Measurements from ENCODE around the gene SUSD4. TPM values are rescaled to one million over a fixed set of nuclear protein-coding genes. Genes with fewer than 3 reads are reported as not detected.

Gene SUSD4
- total and polyA plus RNA-seq, 12 donors, result 1.5 to 26.9 (median 7.0) TPM

DNA sequence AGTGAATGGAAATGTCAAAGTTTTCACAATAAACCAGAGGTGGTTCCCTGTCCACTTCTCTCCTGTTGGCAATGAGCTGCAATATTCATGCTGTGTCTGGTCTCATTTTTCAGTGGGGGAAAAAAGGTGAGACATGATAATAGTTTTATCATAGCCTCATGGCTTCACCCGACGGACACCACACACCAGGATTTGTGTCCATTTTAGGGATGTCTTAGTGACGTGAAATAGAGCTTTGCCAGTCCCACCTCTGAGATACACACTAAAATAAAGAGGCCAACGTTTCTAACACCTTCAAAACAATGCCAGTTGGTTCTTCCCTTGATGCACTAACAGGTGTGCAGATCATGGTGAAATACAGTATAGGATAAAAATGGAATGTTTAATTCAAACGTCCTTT, 129.4 kb downstream of the SUSD4 start:
- TF ChIP-seq CTCF (IDR thresholded peaks at IDR 0.05) (no peak), POLR2A (IDR thresholded peaks at IDR 0.05) (no peak)
- 59 to 80% (median 69%) methylated on average over 5 of the region's 5 CpGs for WGBS, 4 donors
- DNase-seq, result peak in 2 of 7 donors; percentile 0 to 4
- peaks cover 0 to 9% of the 10 kb centered on the region in 2 donors for H3K4me1 ChIP-seq (replicated peaks in 1 of 2)
- peaks cover 0 to 12% (median 0%) of the 10 kb centered on the region in 3 donors for H3K9me3 ChIP-seq (replicated peaks in 1 of 3)
- no peak overlapping the region for H3K4me3 ChIP-seq
- intact Hi-C loops (cut with DNase I), result no loop called here
- H3K27ac ChIP-seq, result no peak overlapping the region
- H3K36me3 ChIP-seq (replicated peaks in 1 of 2), result no peaks in the 10 kb centered on the region
- no peaks in the 10 kb centered on the region for H3K27me3 ChIP-seq

DNA sequence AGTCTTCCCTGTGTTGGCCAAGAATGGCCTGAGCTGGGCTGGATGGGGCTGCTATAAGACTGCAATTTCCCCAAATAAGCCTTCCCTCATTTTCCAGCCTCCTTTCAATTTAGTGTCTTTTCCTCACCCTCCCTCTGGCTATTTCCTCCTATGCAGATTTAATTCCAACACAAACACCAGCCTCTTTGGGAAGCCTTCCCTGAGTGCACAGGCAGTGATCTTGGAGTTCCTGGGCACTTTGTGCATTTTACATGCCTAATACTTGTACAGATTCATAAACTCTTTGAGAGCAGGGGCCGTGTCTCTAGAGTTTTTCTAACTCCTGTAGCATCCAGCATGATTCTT, 129.8 kb downstream of the SUSD4 start:
- Histone ChIP-seq H3K4me1 (replicated peaks in 1 of 2) (peaks cover 0 to 9% of the 10 kb centered on the region in 2 donors), H3K27me3 (no peaks in the 10 kb centered on the region), H3K9me3 (replicated peaks in 1 of 3) (peaks cover 0 to 12% (median 0%) of the 10 kb centered on the region in 3 donors), H3K36me3 (replicated peaks in 1 of 2) (no peaks in the 10 kb centered on the region), H3K4me3 (no peak overlapping the region), H3K27ac (no peak overlapping the region)
- intact Hi-C loops (cut with DNase I), result no loop called here
- peak in 2 of 7 donors; percentile 0 to 4 for DNase-seq
- TF ChIP-seq POLR2A (IDR thresholded peaks at IDR 0.05) (no peak), CTCF (IDR thresholded peaks at IDR 0.05) (no peak)
- WGBS, 4 donors, result 82 to 92% (median 84%) methylated on average over 1 of the region's 1 CpG; no CpG with 5 or more reads in 1 of the 4 donors

DNA sequence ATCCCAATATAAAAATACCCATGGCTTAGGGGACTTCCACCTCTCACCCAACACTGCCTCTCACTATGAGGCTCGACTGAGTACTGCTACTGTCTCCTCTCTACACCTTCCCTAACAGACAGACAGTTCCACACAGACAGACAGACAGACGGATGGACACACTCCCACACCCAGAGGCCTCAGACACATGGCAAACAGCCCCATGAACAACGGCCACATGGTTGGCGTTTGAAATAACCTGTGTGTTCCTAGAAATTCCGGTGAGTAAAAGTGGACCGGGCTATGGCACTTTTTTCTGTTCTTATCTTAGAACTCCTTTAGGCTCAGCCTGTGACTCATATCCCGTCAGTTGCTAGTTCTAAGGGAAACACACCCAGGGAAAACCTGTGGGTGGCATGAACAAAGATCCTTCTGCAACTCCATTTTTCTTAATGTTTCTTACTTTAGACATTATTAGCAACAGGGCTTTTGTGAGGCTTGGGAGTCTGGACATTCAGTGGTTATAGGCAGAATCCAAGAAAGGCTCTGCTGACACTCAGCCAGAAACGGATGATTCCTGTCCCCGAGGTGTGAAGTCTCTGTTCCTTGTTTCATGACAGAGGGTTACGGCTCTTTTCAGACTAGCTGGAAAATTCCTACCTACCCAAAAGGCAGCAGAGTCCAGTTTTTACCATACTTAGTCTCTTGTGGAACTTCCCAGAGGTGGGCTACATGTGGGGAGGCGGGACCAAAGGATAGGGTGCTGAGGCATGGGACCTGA, 130.4 kb downstream of the SUSD4 start:
- peak in 6 of 7 donors; percentile 35 to 68 (median 54) for DNase-seq
- H3K4me3 ChIP-seq, result no peak overlapping the region

GRCh38 chr1:223233019-223233409, 131.0 kb downstream of the SUSD4 start:
- intact Hi-C loops (cut with DNase I), result no loop called here

More for the DNA sequence above, 130.4 kb downstream of the SUSD4 start:
- 36 to 44% (median 38%) methylated on average over 11 of the region's 11 CpGs for WGBS, 4 donors
- TF ChIP-seq CTCF (IDR thresholded peaks at IDR 0.05) (no peak), POLR2A (IDR thresholded peaks at IDR 0.05) (no peak)
- intact Hi-C loops (cut with DNase I), result no loop called here
- H3K36me3 ChIP-seq (replicated peaks in 1 of 2), result no peaks in the 10 kb centered on the region
- no peaks in the 10 kb centered on the region for H3K27me3 ChIP-seq
- no peak overlapping the region for H3K27ac ChIP-seq
- H3K9me3 ChIP-seq (replicated peaks in 1 of 3), result peaks cover 0 to 11% (median 0%) of the 10 kb centered on the region in 3 donors
- H3K4me1 ChIP-seq (replicated peaks in 1 of 2), result peaks cover 0 to 9% of the 10 kb centered on the region in 2 donors

More at GRCh38 chr1:223233019-223233409, 131.0 kb downstream of the SUSD4 start:
- Histone ChIP-seq H3K36me3 (replicated peaks in 1 of 2) (no peaks in the 10 kb centered on the region), H3K9me3 (replicated peaks in 1 of 3) (peaks cover 0 to 6% (median 0%) of the 10 kb centered on the region in 3 donors), H3K4me3 (no peak overlapping the region), H3K27me3 (no peaks in the 10 kb centered on the region), H3K4me1 (replicated peaks in 1 of 2) (peaks cover 0 to 9% of the 10 kb centered on the region in 2 donors), H3K27ac (no peak overlapping the region)
- TF ChIP-seq POLR2A (IDR thresholded peaks at IDR 0.05), result no peak
- TF ChIP-seq CTCF (IDR thresholded peaks at IDR 0.05), result no peak
- peak in 1 of 7 donors; percentile 1 for DNase-seq
- 76 to 82% (median 78%) methylated on average over 3 of the region's 3 CpGs for WGBS, 4 donors

Data from adrenal gland (tissue), 12 donors.